Measurements from ENCODE around the gene HEG1.

Gene HEG1

GRCh38 chr3:124978627-124979026, 77.2 kb downstream of the HEG1 start:
- DNase-seq = no peak

- no peak for DNase-seq
Measured at GRCh38 chr3:124976383-124976782, 79.4 kb downstream of the HEG1 start.

GRCh38 chr3:124974691-124975090, 81.1 kb downstream of the HEG1 start:
- no peak for DNase-seq

DNA sequence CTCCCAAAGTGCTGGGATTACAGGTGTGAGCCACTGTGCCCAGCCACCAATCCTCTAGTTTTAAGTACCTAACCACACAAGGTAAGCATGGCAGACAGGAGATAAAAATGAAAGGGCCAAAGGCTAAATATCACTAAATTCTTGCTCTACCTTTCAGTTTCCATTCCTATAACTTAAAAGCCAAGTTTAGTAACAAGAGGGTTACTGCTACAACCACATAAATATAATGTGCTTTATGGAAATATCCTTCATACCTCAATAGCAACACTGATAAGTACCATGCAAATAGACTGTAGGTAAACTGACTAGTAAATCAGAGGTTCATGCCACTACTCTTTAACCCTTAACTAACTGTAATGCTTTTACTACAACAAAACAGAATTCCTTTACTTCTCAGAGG, 82.5 kb downstream of the HEG1 start:
- no peak for DNase-seq

- peak; percentile 74 for DNase-seq
Measured at GRCh38 chr3:124972457-124972856, 83.3 kb downstream of the HEG1 start.

- DNase-seq = no peak
Measured at GRCh38 chr3:124969963-124970722, 85.7 kb downstream of the HEG1 start.

GRCh38 chr3:124969190-124969589, 86.6 kb downstream of the HEG1 start:
- DNase-seq = no peak

DNA sequence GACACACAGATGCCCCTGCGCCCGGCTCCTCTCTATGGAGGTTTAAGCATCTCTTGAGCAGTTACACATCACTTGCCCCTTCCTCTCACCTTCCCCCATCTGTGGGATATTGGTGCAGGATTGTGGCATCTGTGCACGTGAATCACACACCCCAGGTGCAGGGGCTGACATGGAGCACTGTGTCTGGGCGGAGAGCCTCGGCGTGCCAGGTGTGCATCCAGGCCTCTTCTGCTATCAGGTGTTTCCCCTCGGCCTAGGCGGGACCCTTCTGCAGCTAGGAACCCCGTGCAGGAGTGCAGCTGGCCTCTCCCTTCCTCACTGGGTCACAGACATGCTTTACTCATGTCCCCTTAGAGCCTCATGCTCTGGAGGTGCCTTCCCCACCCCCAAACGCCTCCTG, 87.8 kb downstream of the HEG1 start:
- DNase-seq = no peak

DNA sequence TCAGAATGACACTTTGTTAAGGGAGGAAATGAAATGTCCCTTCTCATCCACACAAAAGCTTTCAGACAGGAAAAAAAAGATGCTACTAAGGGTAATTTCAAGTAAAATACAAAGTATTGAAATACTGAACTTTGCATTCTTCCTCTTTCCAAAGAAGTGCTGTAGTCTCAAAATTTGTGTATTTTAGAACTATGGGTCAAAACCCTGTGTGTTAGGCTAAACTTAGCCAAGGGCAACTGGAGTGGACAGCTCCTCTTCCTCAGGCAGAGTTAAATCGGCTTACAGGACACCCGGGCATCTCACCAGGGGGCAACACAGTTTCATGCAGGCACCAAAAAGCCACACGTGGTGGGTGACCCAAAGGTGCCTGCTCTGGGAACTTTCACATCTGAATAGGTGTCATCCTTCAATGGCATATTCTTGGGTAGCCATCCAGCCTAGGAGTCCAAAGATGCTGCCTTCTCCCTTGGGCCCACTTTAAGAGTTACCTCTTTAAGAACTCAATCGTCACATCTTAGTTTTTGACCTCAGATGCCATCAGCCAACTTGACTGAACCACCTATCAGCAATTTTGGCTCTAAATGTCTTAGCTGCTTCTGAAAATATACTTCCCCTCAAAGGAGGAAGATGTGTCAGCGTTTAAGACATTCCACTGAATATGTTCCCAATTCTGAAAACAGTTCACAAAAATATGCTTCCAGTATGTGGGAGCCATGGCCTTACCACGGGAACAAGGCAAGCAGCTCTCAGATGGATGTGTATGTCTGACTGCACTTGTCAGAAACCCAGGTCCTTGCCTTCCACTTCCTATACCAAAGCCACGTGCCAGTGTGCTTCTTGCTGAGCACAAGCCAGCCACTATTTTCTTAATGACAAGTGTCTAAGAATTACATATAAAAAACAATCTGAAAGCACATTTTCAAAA, 89.0 kb downstream of the HEG1 start:
- DNase-seq = no peak

GRCh38 chr3:124965413-124965812, 90.4 kb downstream of the HEG1 start:
- DNase-seq = peak; percentile 80

DNA sequence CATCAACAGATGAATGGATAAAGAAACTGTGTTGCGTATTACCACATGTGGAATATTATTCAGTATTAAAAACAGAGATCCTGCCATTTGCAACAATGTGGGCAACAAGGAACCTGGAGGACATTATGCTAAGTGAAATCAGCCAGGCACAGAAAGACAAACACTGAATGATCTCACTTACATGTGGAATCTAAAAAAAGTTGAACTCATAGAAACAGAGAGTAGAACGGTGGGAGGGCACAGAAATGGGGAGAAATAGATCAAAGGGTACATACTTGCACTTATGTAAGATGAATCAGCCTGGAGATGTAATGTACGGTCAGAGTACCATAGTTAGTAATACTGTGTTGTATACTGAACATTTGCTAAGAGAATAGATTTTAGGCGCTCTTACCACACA, 91.4 kb downstream of the HEG1 start:
- DNase-seq = no peak

- no peak for DNase-seq
Measured at GRCh38 chr3:124963755-124964154, 92.0 kb downstream of the HEG1 start.

- DNase-seq = no peak
Measured at GRCh38 chr3:124962403-124962940, 93.3 kb downstream of the HEG1 start.

- DNase-seq = no peak
Measured at GRCh38 chr3:124960698-124961097, 95.1 kb downstream of the HEG1 start.

DNA sequence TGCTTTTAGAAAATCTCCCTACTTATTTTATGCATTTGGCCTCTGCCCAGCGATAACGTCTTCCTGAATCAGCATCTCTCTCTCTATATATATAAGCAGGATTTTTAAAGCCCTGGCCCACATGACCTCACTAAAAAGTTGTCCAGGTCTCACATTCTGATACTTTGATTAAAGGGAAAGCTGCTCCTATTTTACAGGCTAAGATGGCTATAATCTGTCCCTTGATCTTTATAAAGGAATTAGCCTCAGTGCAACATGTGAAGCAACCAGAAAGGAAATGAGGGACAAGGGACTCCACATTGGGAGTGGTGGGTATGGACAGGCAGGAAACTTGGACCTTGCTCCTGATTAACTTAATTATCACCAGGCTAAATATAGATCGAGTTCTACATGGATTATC, 95.7 kb downstream of the HEG1 start:
- no peak for DNase-seq

DNA sequence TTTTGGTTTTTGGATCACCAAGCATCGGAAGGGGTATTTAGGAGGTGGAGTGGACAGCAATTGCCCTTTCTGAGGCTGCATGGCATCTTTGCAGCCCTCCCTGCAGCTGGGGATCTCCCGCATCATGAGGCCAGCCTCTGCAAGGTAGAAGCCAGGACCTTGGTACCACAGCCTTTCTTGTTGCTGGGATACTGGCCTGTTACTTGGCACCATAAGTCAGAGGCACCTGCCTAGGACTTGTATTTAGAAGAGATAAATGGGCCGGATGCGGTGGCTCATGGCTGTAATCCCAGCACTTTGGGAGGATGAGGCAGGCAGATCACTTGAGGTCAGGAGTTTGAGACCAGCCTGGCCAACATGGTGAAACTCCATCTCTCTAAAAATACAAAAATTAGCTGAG, 97.8 kb downstream of the HEG1 start:
- DNase-seq = peak; percentile 48

DNA sequence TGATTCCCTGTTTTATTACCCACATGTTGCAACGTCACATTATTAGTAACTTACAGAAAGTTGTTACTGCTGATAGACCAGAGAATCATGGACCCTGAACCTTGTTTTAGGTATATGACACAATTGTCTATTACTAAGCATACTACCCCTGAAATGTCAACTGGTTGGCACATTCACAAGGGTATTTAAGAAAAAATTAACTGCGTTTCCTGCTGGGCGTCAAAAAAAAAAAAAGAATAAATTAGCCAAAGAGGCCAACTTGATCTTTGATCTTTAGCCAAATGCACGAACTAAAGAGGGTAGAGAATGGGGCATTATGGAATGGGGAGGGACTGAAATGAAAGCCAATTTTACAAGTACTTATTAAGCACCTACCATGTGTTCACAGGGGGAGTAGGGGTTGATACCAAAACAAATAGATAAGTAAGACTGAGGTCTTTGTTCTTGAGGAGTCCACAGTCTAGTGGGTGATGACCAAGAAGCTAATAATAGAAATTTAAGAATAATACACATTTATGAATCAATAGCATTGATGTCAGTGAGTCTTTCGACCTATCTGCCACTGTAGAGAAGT, 103.4 kb downstream of the HEG1 start:
- peak; percentile 64 for DNase-seq

- DNase-seq = peak; percentile 61
Measured at GRCh38 chr3:124951511-124952281, 104.1 kb downstream of the HEG1 start.

GRCh38 chr3:124950026-124950425, 105.8 kb downstream of the HEG1 start:
- no peak for DNase-seq

GRCh38 chr3:124942613-124943012, 113.2 kb downstream of the HEG1 start:
- no peak for DNase-seq

DNA sequence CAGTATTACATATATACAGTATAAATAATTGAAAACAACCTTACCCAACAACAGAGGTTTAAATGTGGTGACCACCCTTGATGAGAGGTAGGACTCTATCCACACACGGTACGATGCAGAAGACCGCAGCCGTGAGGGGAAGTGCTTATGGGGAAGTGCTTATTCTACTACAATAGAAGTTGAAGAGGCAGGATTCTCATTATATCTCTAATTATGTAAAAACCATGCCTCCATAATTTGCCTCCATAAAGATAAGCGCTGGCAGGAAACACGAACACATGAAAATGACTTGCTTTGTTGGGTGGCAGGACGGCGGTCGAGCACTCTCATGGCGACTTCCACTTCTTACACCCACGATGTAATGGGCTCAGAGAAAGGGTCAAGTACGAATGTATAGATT, 114.0 kb downstream of the HEG1 start:
- DNase-seq = no peak

GRCh38 chr3:124939661-124940060, 116.1 kb downstream of the HEG1 start:
- no peak for DNase-seq

GRCh38 chr3:124938896-124939295, 116.9 kb downstream of the HEG1 start:
- no peak for DNase-seq

Data from NCI-H146 (cell line).